HEK293 (cell line): Measurements from ENCODE around the gene NDUFA9.

Experiments
- ZNF140 ChIP-seq: fragments of 450-650 bp; formaldehyde crosslinking; IDR thresholded peaks from 2 replicates; pipeline ENCODE4 v1.5.1; 2016; ENCODE audit warnings: missing biosample characterization, missing genetic modification characterization
- ZNF302 ChIP-seq: fragments of 450-650 bp; formaldehyde crosslinking; IDR thresholded peaks from 2 replicates; pipeline ENCODE4 v1.5.1; 2016; ENCODE audit warnings: missing biosample characterization, missing genetic modification characterization, low read depth
- ZNF76 ChIP-seq: fragments of 450-650 bp; formaldehyde crosslinking; IDR thresholded peaks from 2 replicates; pipeline ENCODE4; 2016; ENCODE audit warnings: low read depth, missing biosample characterization, missing genetic modification characterization, borderline replicate concordance
- TF ChIP-seq, protein P1 (sequence below): fragments of 450-650 bp; formaldehyde crosslinking; IDR thresholded peaks from 2 replicates; pipeline ENCODE4 v1.5.1; 2016; ENCODE audit warnings: missing biosample characterization, missing genetic modification characterization

DNA sequence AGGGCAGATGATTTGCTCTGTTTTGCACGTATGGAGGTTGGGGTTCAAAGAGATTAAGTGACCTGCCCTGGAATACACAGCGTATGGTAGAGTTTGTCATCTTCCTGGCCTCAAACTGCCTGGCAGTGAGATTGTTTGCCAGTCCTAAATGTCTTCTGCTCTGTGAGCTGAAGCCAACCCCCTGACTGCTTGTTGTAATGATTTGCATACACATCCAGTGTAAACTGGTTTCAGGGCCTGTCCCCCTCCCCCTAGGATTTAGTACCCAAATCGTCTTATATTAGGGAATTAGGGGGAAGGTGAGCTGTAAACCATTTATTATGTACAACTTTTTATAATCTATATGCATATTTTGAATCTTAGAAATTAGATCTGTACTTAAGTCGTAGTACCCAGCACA, 38.4 kb upstream of the NDUFA9 start:
- TF ChIP-seq, protein P1, sequence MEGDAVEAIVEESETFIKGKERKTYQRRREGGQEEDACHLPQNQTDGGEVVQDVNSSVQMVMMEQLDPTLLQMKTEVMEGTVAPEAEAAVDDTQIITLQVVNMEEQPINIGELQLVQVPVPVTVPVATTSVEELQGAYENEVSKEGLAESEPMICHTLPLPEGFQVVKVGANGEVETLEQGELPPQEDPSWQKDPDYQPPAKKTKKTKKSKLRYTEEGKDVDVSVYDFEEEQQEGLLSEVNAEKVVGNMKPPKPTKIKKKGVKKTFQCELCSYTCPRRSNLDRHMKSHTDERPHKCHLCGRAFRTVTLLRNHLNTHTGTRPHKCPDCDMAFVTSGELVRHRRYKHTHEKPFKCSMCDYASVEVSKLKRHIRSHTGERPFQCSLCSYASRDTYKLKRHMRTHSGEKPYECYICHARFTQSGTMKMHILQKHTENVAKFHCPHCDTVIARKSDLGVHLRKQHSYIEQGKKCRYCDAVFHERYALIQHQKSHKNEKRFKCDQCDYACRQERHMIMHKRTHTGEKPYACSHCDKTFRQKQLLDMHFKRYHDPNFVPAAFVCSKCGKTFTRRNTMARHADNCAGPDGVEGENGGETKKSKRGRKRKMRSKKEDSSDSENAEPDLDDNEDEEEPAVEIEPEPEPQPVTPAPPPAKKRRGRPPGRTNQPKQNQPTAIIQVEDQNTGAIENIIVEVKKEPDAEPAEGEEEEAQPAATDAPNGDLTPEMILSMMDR (tag by site-specific recombination), result no peak
- no peak for TF ChIP-seq ZNF140 (tag by site-specific recombination)
- TF ChIP-seq ZNF76 (tag by site-specific recombination), result no peak
- TF ChIP-seq ZNF302 (tag by site-specific recombination), result no peak
